T-helper 2 cell treated with Interferon-gamma antibody and Interleukin-4, amounts not matched to agents 5 μg/mL and 100 μg/mL, for 36 hours (primary cell): Measurements from ENCODE around the gene SLC26A11.

Experiments
- DNase-seq: peaks from one replicate; pipeline ENCODE4 v3.0.0; 2021; ENCODE audit warnings: low spot score
- H3K27ac Mint-ChIP-seq: one replicate; pipeline ENCODE4 v1.8.0; 2021; ENCODE audit warnings: mild to moderate bottlenecking, mixed read lengths
- H3K27me3 Mint-ChIP-seq: one replicate; pipeline ENCODE4 v1.8.0; 2021; ENCODE audit warnings: low read depth, mixed read lengths
- H3K36me3 Mint-ChIP-seq: one replicate; pipeline ENCODE4 v1.8.0; 2021; ENCODE audit warnings: low read depth, mixed read lengths
- H3K4me1 Mint-ChIP-seq: one replicate; pipeline ENCODE4 v1.8.0; 2021; ENCODE audit warnings: low read depth, mixed read lengths
- H3K4me3 Mint-ChIP-seq: one replicate; pipeline ENCODE4 v1.8.0; 2022; ENCODE audit warnings: mild to moderate bottlenecking, moderate library complexity, mixed read lengths
- H3K9me3 Mint-ChIP-seq: one replicate; pipeline ENCODE4 v1.8.0; 2021; ENCODE audit warnings: mixed read lengths

SLC26A11 gene

DNA sequence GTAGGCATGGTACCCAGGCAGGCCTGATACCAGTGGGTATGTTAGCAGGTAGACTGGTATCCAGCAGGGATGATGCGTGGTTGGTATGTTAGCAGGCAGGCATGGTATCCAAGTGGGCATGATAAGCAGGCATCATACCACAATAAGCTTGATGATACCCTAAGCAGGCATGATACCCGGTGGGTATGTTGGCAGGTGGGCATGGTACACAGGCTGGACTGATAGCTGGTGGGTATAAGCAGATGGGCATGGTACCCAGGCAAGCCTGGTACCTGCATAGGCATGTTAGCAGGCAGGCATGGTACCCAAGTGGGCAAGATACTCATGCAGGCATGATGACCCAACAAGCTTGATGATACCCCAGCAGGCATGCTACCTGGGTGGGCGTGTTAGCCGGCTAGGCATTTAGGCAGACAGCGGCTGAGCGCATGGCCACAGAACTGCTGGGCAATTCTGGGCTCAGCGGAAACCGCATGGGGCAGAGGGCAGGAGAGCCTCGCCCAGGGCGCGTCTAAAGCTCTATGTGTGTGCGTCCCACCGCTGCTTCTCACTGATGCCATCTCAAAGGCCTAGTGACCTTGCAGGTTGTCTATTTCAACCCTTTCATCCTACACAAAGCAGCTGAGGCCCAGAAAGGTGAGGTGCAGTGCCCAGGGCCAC is 2.4 kb upstream of the SLC26A11 start:
- Mint-ChIP-seq H3K4me1 (peaks cover 15% of the 10 kb centered on the region), H3K27me3 (no peaks in the 10 kb centered on the region), H3K27ac (peak overlapping the region; percentile 32), H3K9me3 (no peaks in the 10 kb centered on the region), H3K4me3 (peak overlapping the region; percentile 15), H3K36me3 (peaks cover 14% of the 10 kb centered on the region)
- DNase-seq = no peak

DNA sequence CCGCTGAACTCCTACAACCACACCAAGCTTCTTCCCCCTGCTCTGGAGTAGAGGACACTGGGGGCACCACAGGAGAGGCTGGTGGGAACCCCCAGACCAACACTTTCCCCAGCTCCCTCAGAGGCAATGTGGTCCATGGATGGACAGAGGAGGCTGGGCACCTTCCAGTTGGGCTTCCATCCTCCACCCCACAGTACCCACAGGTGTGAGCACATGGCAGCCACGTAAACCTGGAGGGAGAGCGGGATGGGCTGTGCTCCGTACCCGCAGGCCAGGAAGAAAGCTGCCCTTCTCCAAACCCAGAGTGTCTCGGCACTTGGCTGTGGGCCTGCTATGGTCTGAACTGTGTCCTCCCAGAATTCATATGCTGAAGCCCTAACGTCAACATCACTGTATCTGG is 1.8 kb upstream of the SLC26A11 start:
- H3K27me3 Mint-ChIP-seq = no peaks in the 10 kb centered on the region
- H3K36me3 Mint-ChIP-seq = peaks cover 14% of the 10 kb centered on the region
- peak overlapping the region; percentile 89 for H3K4me3 Mint-ChIP-seq
- H3K27ac Mint-ChIP-seq = peak overlapping the region; percentile 90
- DNase-seq = no peak
- peaks cover 15% of the 10 kb centered on the region for H3K4me1 Mint-ChIP-seq
- no peaks in the 10 kb centered on the region for H3K9me3 Mint-ChIP-seq

DNA sequence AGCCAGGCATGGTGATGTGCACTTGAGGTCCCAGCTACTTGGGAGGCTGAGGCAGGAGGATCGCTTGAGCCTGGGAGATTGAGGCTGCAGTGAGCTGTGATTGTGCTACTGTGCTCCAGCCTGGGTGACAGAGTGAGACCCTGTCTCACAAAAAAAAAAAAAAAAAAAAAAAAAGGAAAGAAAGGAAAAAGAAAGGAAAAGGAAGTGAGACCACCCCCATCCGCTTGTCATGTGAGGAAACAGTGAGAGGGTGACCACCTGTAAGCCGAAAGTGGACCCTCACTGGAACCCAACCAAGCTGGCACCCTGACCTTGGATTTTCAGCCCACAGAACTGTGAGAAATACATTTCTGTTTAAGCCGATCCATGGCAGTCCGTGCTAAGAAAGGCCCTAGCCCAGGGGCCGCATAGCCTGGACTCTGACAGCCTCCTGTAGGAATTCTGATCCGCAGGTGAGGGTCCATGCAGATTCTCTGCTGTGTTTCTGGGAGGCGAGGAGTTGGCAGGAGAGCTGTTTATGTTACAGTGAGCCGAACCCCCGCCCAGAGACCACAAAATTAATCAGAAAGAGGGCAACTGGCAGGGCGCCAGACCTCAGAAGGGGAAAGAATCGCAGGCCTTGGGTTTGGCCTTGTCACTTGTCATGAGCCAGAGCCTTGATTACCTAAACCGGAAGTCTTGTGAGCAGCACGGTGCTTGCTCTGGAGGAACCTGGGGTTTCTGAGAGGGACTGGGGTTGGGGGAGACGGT is 1.0 kb upstream of the SLC26A11 start:
- no peaks in the 10 kb centered on the region for H3K9me3 Mint-ChIP-seq
- peaks cover 14% of the 10 kb centered on the region for H3K36me3 Mint-ChIP-seq
- no peaks in the 10 kb centered on the region for H3K27me3 Mint-ChIP-seq
- peak; percentile 86 for DNase-seq
- H3K27ac Mint-ChIP-seq = peak overlapping the region; percentile 90
- H3K4me3 Mint-ChIP-seq = peak overlapping the region; percentile 89
- peaks cover 15% of the 10 kb centered on the region for H3K4me1 Mint-ChIP-seq

DNA sequence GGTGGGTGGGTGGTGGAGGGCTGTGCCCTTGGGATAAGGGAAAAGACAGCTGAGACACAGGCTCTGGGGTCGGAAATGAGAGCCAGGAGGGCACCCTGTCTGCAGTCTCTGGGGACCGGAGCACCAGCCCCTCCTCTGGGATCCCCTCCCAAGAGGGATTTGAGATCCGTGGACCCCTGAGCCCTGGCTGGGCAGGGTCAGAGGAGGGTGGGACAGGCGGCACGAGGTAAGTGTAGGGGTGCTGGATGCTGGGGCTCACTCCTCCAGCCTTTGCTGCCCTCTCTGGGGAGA is 519 bp upstream of the SLC26A11 start:
- peak overlapping the region; percentile 90 for H3K27ac Mint-ChIP-seq
- H3K36me3 Mint-ChIP-seq = peaks cover 14% of the 10 kb centered on the region
- H3K27me3 Mint-ChIP-seq = no peaks in the 10 kb centered on the region
- no peak for DNase-seq
- no peaks in the 10 kb centered on the region for H3K9me3 Mint-ChIP-seq
- peaks cover 15% of the 10 kb centered on the region for H3K4me1 Mint-ChIP-seq
- H3K4me3 Mint-ChIP-seq = peak overlapping the region; percentile 89

DNA sequence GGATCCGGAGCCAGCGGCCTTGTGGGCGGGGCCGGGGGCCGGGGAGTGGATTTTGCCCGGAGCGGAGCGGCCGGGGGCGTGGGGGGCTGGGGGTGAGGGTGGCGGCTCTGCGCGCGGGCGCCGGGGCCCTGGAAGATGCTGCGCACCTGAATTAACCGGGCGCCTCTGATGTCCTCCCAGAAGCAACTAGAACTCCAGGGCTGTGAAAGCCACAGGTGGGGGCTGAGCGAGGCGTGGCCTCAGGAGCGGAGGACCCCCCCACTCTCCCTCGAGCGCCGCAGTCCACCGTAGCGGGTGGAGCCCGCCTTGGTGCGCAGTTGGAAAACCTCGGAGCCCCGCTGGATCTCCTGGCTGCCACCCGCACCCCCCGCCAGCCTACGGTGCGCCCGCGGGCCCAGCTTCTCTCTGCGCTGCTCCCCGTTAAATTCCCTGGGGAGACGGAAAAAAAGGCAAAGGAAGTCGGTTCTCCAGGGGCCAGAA is 549 bp downstream of the SLC26A11 start:
- Mint-ChIP-seq H3K27me3 (no peaks in the 10 kb centered on the region), H3K36me3 (peaks cover 12% of the 10 kb centered on the region), H3K27ac (peak overlapping the region; percentile 69), H3K9me3 (no peaks in the 10 kb centered on the region), H3K4me1 (peaks cover 15% of the 10 kb centered on the region), H3K4me3 (peak overlapping the region; percentile 80)
- no peak for DNase-seq

DNA sequence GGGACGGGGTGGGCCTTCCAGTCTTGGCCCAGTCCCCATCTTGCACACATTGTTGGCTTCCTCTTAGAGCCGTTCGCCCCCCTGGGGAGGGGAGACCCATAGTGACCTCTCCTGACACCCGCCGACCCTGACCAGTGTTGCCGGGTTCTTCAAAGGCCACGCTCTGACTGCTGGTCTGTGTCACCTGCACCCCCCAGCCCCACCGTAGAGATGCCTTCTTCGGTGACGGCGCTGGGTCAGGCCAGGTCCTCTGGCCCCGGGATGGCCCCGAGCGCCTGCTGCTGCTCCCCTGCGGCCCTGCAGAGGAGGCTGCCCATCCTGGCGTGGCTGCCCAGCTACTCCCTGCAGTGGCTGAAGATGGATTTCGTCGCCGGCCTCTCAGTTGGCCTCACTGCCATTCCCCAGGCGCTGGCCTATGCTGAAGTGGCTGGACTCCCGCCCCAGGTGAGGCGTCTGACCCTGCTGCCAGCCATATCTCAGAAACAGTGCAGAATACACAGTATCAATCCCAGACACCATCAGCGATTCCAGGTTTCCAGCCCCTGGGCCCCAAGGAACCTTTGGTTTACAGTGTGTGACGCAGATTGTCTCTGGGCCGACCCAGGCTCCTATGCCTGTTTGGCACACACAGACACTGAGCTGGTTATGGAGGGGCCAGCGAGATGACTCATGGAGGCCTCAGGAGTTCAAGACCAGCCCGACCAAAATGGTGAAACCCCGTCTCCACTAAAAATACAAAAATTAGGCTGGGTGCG is 1.3 kb downstream of the SLC26A11 start:
- DNase-seq = no peak
- H3K27me3 Mint-ChIP-seq = no peaks in the 10 kb centered on the region
- H3K36me3 Mint-ChIP-seq = peaks cover 7% of the 10 kb centered on the region
- peak overlapping the region; percentile 80 for H3K4me3 Mint-ChIP-seq
- no peaks in the 10 kb centered on the region for H3K9me3 Mint-ChIP-seq
- H3K27ac Mint-ChIP-seq = peak overlapping the region; percentile 69
- peaks cover 15% of the 10 kb centered on the region for H3K4me1 Mint-ChIP-seq

DNA sequence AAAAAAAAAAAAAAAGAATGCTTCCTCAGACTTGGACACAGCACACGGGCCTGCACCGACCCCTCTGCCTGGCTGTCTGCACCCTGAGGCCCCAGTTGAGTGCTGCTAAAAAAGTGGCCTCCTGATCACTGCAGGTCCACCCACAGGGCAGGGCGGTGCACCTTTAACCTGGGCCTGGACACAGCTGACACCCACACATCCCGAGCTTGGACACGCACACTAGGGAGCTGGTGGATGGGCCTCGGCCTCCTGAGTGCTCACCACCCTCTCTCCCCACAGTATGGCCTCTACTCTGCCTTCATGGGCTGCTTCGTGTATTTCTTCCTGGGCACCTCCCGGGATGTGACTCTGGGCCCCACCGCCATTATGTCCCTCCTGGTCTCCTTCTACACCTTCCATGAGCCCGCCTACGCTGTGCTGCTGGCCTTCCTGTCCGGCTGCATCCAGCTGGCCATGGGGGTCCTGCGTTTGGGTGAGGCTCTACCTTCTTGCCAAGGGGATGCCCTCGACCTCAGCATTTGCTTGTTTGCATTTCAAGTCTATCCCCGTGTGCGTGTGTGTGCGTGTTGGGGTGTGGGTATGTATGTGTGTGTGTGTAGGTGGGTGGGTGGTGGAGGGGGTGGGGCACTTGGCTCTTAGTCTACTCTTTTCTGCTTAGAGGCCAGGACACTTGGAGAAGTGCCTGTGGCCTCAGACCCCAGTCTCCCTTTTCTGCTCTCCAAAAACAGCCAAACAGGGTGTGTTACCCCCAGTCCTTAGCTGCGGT is 2.3 kb downstream of the SLC26A11 start:
- no peak for DNase-seq
- Mint-ChIP-seq H3K4me1 (peaks cover 13% of the 10 kb centered on the region), H3K27ac (no peak overlapping the region), H3K9me3 (no peaks in the 10 kb centered on the region), H3K27me3 (no peaks in the 10 kb centered on the region), H3K36me3 (peaks cover 2% of the 10 kb centered on the region), H3K4me3 (peak overlapping the region; percentile 18)

DNA sequence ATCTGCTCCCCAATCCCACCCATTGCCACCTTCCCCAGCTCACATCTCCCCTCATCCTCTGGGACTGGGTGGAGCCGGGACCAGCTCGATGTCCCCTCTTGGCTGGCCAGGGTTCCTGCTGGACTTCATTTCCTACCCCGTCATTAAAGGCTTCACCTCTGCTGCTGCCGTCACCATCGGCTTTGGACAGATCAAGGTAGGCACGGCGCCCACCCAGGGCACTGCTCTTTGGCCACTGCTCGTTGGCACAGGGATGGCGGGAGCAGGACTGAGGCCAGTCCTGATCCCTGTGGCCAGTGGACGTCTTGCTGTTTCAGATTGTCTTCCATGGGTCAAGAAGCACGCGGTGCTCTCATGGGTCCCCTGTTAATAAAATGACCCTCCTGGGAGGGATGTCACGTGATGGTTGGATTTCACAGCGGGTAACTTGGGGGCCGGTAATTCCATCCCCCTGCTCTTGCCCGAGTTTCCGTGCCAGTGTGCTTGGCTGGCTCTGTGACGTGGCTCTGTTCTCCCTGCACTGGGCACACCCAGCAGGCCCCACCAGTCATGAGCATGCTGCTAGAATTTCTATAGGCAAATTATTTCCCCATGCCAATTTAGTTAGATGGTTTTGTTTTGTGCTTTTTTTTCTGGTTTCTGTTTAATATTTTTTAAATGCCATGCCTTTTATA is 3.1 kb downstream of the SLC26A11 start:
- H3K9me3 Mint-ChIP-seq = no peaks in the 10 kb centered on the region
- peak overlapping the region; percentile 15 for H3K4me3 Mint-ChIP-seq
- H3K27ac Mint-ChIP-seq = no peak overlapping the region
- no peak for DNase-seq
- no peaks in the 10 kb centered on the region for H3K36me3 Mint-ChIP-seq
- peaks cover 11% of the 10 kb centered on the region for H3K4me1 Mint-ChIP-seq
- H3K27me3 Mint-ChIP-seq = no peaks in the 10 kb centered on the region

DNA sequence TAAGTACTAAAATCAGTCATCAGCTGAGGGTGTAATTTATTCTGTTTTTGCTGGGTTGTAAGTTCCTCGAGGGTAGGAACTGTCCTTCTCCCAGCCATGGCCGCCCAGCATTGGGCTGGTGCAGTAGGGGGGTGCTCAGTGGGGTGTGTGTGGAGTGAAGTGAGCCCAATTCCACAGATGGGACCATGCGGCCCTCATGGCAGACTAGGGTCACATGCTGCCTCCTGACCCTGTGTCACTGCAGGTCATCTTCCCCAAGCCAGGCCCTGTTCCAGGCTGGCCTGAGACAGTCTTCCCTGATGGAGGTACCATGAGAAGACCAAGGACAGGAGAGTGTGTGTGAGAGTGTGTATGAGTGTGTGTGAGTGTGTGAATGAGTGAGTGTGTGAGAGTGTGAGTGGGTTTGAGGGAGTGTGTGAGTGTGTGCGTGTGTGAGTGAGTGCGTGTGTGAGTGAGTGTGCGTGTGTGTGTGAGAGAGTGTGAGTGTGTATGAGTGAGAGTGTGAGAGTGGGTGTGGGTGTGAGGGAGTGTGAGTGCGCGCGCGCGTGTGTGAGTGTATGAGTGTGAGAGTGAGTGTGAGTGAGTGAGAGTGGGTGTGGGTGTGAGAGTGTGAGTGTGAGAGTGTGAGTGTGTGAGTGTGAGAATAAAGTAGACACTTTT is 3.7 kb downstream of the SLC26A11 start:
- H3K27me3 Mint-ChIP-seq = no peaks in the 10 kb centered on the region
- DNase-seq = no peak
- H3K9me3 Mint-ChIP-seq = no peaks in the 10 kb centered on the region
- H3K27ac Mint-ChIP-seq = no peak overlapping the region
- H3K4me3 Mint-ChIP-seq = no peak overlapping the region
- no peaks in the 10 kb centered on the region for H3K36me3 Mint-ChIP-seq
- peaks cover 4% of the 10 kb centered on the region for H3K4me1 Mint-ChIP-seq

DNA sequence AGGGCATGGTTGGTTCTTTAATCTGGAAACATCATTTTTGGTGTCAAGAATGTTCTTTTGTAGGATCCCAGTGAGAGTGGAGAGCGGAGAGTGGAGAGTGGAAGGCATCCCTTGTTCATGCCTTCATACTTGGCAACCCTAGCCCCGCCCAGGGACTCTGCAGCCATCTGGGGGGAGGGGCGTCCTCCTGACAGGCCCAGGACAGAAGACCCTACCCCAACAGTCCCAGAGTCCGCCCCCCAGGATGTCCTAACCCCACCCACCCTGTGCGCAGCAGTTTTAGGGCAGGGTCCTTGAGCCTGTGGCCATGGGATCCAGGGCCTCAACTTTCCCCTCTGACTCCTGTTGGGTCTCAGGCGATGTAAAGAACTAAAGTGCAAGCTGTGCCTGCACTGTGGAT is 4.5 kb downstream of the SLC26A11 start:
- no peak overlapping the region for H3K4me3 Mint-ChIP-seq
- no peaks in the 10 kb centered on the region for H3K36me3 Mint-ChIP-seq
- no peaks in the 10 kb centered on the region for H3K27me3 Mint-ChIP-seq
- no peak for DNase-seq
- no peaks in the 10 kb centered on the region for H3K9me3 Mint-ChIP-seq
- peaks cover 2% of the 10 kb centered on the region for H3K4me1 Mint-ChIP-seq
- H3K27ac Mint-ChIP-seq = no peak overlapping the region

DNA sequence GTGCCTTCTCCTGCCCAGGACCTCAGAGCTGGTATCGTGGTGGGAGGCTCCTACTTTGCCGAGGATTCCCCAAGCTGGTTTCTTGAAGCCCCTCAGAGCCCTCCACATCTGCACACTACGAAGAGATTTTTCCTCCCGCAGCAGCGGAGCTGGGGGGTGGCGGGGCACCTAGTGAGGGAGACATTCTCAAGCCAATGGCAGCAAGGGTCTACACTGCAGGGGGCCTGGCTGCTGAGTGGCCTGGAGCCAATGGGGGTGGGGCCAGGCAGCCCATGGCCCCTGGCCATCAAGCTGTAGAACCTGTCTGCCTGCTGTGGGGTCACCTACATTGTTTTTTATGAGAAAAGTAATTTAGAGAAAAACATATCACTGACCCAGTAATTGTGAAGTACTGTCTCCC is 5.0 kb downstream of the SLC26A11 start:
- no peak for DNase-seq
- H3K4me3 Mint-ChIP-seq = no peak overlapping the region
- no peaks in the 10 kb centered on the region for H3K9me3 Mint-ChIP-seq
- no peaks in the 10 kb centered on the region for H3K27me3 Mint-ChIP-seq
- H3K36me3 Mint-ChIP-seq = peaks cover 1% of the 10 kb centered on the region
- H3K27ac Mint-ChIP-seq = no peak overlapping the region
- peaks cover 2% of the 10 kb centered on the region for H3K4me1 Mint-ChIP-seq

DNA sequence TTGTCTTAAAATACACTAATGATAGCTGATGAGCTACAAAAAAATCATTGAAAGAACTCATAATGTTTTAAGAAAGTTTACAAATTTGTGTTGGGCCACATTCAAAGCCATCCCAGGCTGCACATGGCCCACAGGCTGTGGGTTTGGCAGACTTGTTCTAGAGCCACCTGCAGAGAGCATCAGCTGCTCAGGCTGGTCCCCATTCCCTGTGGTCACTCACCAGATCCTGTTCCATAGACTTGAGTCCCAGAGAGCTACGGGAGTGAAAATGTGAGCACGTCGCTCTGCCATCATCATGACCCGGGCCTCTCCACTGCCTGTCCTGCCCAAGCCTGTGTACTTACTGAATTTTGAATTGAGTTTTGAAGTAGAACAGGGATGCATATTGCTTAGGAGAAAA is 6.9 kb downstream of the SLC26A11 start:
- Mint-ChIP-seq H3K9me3 (peaks cover 7% of the 10 kb centered on the region), H3K27ac (no peak overlapping the region), H3K36me3 (peaks cover 7% of the 10 kb centered on the region), H3K4me3 (no peak overlapping the region), H3K27me3 (no peaks in the 10 kb centered on the region), H3K4me1 (no peaks in the 10 kb centered on the region)
- DNase-seq = no peak

DNA sequence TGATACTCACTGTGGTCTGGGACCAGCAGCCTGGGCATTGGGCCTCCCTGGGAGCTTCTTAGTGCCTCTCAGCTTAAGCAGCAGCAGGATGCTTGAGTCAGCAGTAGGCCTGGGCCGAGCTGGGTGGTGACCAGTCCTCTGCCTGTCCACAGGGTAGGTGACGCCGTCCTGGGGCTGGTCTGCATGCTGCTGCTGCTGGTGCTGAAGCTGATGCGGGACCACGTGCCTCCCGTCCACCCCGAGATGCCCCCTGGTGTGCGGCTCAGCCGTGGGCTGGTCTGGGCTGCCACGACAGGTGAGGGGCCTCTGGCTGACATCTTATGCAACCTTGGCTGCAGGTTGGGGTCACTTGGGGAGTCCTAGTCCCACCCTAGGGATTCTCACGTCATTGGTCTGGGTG is 7.4 kb downstream of the SLC26A11 start:
- H3K4me1 Mint-ChIP-seq = no peaks in the 10 kb centered on the region
- no peaks in the 10 kb centered on the region for H3K27me3 Mint-ChIP-seq
- no peak overlapping the region for H3K27ac Mint-ChIP-seq
- no peak for DNase-seq
- H3K9me3 Mint-ChIP-seq = peaks cover 12% of the 10 kb centered on the region
- no peak overlapping the region for H3K4me3 Mint-ChIP-seq
- peaks cover 10% of the 10 kb centered on the region for H3K36me3 Mint-ChIP-seq
